Hepatocyte (in vitro differentiated cells): Measurements from ENCODE around the gene DIS3.

Experiments
- CTCF ChIP-seq: fragments of 200-600 bp; sonication (generic); IDR thresholded peaks from 2 replicates; pipeline ENCODE4 v1.5.1; 2016; ENCODE audit warnings: antibody characterized with exemption, mild to moderate bottlenecking; ENCODE audit not compliant: poor library complexity
- EZH2phosphoT487 ChIP-seq: fragments of 200-600 bp; sonication (generic); IDR thresholded peaks from one replicate; pipeline ENCODE4 v1.6.1; 2018; ENCODE audit warnings: antibody characterized with exemption, mild to moderate bottlenecking, low read depth, moderate library complexity; ENCODE audit not compliant: unreplicated experiment, severe bottlenecking

GRCh38 chr13:72804301-72804700 is 22.6 kb upstream of the DIS3 start:
- no peak for TF ChIP-seq EZH2phosphoT487
- TF ChIP-seq CTCF, result no peak
